HK-2 (cell line): Measurements from ENCODE around the gene ITGAL.
"Not testable (repeated sequence)": the region's sequence is repeated elsewhere in the genome, so short reads cannot be mapped to it uniquely, and the experiment has no call there.

ENCODE experiments used
- DNase-seq: peaks from one replicate; pipeline ENCODE4 v3.0.0-alpha.2; 2018; ENCODE audit not compliant: unreplicated experiment

ITGAL gene

GRCh38 chr16:30491744-30492308 lies 19.3 kb downstream of the ITGAL start:
- DNase-seq, result peak; percentile 57

GRCh38 chr16:30493941-30494488 lies 21.5 kb downstream of the ITGAL start:
- DNase-seq, result no peak

DNA sequence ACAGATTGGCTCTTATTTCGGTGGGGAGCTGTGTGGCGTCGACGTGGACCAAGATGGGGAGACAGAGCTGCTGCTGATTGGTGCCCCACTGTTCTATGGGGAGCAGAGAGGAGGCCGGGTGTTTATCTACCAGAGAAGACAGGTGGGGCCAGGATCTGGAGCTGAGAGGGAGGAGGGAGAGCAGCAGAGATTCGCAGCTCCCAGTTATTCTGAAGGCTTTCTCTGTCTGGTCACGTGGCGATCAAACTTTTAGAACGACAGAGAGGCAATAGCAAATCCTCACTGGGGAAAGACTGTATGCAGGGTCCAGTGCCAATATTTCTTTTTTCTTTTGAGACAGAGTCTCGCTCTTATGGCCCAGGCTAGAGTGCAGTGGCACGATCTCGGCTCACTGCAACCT lies 22.2 kb downstream of the ITGAL start:
- DNase-seq, result no peak

GRCh38 chr16:30499284-30499683 lies 26.7 kb downstream of the ITGAL start:
- no peak for DNase-seq

GRCh38 chr16:30503403-30504296 lies 31.1 kb downstream of the ITGAL start:
- DNase-seq, result no peak

DNA sequence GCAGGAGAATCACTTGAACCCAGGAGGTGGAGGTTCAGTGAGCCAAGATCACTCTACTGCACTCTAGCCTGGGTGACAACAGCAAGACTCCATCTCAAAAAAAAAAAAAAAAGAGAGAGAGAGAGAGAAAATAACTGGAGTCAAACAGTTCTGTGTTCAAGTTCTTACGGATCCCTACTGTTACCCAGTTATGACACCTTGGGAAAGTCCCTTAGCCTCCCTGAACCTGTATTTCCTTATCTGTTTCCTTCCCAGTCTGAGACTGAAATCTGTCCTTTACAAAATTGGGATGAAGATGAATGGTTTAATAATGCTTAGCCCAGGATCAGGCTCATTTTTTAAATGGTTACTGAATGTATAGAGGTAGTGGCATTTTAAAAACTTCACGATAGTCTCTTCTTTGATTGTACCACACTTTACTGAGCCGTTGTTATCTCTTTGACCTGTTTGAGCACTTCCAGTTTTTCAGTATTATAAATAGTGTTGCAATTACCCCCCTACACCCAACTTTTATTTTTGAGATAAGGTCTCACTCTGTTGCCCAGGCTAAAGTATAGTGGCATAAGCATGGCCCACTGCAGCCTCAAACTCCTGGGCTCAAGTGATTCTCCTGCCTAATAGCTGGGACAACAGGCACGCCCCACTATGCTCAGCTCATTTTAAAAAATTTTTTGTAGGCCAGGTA lies 36.7 kb downstream of the ITGAL start:
- no peak for DNase-seq

DNA sequence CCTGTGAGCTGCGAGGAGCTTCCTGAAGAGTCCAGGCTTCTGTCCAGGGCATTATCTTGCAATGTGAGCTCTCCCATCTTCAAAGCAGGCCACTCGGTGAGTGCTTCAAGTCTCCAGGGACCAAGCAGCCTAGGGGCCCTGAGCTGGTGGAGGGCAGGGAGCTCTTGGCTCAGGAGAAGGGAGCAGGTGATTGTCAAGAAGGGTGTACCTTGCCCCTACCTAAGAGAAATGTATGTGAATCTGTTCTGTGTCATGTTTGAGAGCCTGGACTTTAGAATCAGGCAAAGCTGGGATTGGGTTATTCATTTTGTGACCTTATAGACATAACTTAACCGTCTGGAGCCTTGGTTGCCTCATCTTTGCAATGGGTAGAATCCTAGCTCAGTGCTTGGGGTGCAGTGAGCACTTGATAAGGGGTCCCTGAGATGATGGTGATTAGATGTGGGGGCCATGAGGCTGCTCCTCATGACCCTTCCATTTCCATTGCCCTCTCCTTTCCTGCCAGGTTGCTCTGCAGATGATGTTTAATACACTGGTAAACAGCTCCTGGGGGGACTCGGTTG lies 37.9 kb downstream of the ITGAL start:
- DNase-seq, result no peak

- no peak for DNase-seq
These were observed 39.0 kb downstream of the ITGAL start for GRCh38 chr16:30511509-30511908.

DNA sequence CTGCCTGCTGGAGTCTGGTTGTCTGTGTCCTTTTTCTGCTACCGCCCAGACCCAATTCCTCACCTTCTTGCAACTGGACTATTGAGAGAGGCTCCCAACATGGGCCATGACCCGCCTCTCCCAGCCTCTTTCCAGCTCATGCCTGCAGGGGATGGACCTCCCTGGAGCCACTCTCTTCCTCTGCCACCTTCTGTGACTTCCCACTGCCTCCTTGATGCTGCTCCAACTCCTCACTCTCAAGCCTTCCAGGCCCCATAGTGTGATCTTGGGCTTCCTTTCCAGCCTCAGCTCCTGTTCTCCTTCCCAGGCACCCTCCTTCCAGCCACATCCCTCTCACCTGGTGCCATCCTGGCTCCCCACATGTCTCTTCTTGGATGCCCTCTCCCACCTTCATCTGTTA lies 42.7 kb downstream of the ITGAL start:
- no peak for DNase-seq

- no peak for DNase-seq
These were observed 46.0 kb downstream of the ITGAL start for GRCh38 chr16:30518552-30518951.

DNA sequence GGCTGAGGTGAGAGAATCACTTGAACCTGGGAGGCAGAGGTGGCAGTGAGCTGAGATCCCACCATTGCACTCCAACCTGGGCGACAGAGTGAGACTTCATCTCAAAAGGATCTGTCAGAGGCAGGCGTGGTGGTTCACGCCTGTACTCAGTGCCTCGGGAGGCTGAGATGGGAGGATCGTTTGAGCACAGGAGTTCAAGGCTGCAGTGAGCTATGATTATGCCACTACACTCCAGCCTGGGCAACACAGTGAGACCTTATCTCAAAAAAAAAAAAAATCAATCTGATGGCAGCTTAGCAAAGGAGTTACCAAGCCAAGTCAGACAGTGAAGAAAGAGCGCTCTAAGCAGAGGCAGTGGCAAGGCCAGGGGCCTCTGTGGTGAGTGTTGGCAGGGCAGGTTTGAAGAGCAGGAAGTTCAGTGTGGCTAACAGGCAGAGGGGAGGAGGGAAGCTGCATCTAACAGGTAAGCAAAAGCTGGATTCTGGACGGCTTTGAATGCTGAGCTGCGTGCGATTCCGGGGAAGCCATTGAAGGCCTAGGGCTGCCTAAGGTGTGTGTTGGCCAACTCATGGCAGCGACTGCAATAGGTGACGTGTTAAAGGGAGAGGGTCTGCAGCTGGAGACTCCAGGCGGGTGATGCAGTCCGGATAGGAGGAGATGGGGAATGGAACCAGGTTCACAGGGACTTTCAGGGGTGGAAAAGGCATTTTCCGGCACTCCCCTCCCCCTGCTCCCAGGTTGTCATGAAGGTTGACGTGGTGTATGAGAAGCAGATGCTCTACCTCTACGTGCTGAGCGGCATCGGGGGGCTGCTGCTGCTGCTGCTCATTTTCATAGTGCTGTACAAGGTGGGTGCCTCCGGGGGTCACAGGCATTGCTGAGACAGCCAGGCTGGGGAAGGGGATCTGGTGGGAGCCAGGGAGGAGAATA lies 46.8 kb downstream of the ITGAL start:
- no peak for DNase-seq

DNA sequence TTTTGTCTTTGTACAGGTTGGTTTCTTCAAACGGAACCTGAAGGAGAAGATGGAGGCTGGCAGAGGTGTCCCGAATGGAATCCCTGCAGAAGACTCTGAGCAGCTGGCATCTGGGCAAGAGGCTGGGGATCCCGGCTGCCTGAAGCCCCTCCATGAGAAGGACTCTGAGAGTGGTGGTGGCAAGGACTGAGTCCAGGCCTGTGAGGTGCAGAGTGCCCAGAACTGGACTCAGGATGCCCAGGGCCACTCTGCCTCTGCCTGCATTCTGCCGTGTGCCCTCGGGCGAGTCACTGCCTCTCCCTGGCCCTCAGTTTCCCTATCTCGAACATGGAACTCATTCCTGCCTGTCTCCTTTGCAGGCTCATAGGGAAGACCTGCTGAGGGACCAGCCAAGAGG lies 48.9 kb downstream of the ITGAL start:
- DNase-seq, result no peak

- peak; percentile 64 for DNase-seq
These were observed 49.5 kb downstream of the ITGAL start for GRCh38 chr16:30521873-30522641.

GRCh38 chr16:30522702-30523463 lies 50.3 kb downstream of the ITGAL start:
- DNase-seq, result not testable (repeated sequence)

- DNase-seq, result peak; percentile 13
These were observed 51.4 kb downstream of the ITGAL start for GRCh38 chr16:30523768-30524574.

- no peak for DNase-seq
These were observed 52.3 kb downstream of the ITGAL start for GRCh38 chr16:30524575-30525568.

DNA sequence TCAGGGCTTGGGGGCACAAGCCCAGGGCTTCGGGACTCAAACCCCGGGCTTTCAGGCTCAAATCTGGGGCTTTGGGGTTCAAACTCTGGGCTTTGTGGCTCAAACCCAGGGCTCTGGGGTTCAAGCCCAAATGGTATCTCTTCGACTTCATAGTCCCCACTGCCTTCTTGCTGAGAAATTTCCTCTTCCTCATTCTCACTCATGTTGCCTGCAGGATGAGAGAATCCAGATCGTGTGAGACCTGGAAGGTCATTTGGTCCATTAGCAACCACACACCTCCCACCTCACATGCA lies 53.2 kb downstream of the ITGAL start:
- DNase-seq, result no peak
